Posterior vena cava (tissue), 2 donors: ENCODE data around the gene GDE1. TPM values are rescaled to one million over a fixed set of nuclear protein-coding genes. Genes with fewer than 3 reads are reported as not detected.

ENCODE experiments used
- total RNA-seq, 2 donors: library from RNA; stranded (reverse); fragmentation: NEBNext Ultra II Directional; extraction: Animal tissue kit (Norgen Biotek cat#: 25700); gene quantifications; one replicate each; pipeline ENCODE4 v1.2.1, GENCODE V29; 2021
- donor health status: DM: yes; HTN: yes; CAD: no.
- donor health status: DM: yes; HTN: yes; CAD: no.

The GDE1 gene
- total RNA-seq, 2 donors from 2014 or later, result 47.0 to 53.5 TPM

Other genes with a start within 250 kb of the GDE1 start
- not detected for gene CLEC19A, start 236.4 kb downstream of the GDE1 start, total RNA-seq
- gene TMC5, start 104.2 kb downstream of the GDE1 start, total RNA-seq, result 1 to 10 TPM; 1.1 to 3.4 TPM
- gene CCP110, start 1.8 kb upstream of the GDE1 start, total RNA-seq, result 10 to 100 TPM; 16.1 to 19.2 TPM
- 10 to 100 TPM; 51.1 to 53.1 TPM for gene VPS35L, start 33.6 kb upstream of the GDE1 start, total RNA-seq
- 10 to 100 TPM in 1 of 2 donors, 1 to 10 TPM in 1; 9.5 to 11.0 TPM for gene KNOP1, start 196.1 kb upstream of the GDE1 start, total RNA-seq
- gene IQCK, start 196.2 kb upstream of the GDE1 start, total RNA-seq, result 1 to 10 TPM; 7.9 to 9.5 TPM